GM21515 (cell line): ENCODE data around the gene DSP.

Experiments used
- ATAC-seq: cut with Tn5 transposase; IDR thresholded peaks from one replicate; pipeline ENCODE4 v1.9.1; 2021; ENCODE audit not compliant: unreplicated experiment

Gene DSP

DNA sequence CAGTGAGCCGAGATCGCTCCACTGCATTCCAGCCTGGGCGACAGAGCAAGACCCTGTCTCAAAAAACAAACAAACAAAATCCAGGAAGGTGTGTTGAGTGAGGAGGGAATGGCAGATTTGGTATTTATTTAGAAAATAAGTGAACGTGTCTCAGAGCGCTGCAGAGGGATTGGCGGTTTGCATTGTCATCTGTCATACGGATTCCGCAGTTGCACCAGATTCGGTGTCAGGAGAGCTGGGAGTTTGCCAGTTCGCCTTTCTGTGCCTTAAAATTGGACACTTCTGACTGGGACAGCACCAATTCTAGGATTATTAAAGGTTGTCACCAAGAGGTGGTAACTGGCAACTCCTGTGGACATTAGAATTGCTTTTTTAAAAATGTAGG is 49.4 kb downstream of the DSP start:
- ATAC-seq = no peak

DNA sequence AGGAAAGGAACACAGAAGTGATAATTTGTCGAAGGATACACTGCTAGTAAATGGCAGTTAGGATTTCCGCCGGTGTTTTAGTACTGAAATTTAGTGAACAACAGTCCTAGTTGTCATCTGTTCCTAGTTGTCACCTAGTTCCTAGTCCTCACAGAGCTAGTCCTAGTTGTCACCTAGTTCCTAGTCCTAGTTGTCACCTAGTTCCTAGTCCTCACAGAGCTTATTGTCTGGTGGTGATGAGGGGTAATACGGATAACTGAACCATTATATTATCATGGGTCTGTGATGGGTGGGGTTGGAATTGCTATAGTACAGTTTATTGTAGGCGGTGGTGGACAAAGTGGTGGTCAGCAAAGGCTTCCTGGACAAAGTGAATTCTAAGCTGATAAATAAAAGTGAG is 50.3 kb downstream of the DSP start:
- ATAC-seq = no peak

DNA sequence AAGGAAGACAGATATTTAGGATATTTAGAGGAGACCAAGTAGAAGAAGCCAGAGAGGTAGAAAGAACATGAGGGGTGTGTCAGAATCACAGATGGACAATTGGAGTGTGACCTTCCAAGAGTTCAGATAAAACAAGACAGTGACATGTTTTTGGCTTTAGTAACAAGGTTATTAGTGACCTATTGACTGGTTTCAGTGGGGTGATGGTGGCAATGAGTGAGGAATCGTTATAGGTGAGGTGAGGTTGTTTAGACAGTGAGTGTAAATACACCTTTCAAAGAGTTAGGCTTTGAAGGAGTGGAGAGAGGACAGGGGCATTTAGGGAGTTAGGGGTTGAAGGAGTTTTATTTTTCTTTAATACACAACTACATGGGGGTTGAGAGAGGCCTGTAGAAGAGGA is 51.8 kb downstream of the DSP start:
- no peak for ATAC-seq

DNA sequence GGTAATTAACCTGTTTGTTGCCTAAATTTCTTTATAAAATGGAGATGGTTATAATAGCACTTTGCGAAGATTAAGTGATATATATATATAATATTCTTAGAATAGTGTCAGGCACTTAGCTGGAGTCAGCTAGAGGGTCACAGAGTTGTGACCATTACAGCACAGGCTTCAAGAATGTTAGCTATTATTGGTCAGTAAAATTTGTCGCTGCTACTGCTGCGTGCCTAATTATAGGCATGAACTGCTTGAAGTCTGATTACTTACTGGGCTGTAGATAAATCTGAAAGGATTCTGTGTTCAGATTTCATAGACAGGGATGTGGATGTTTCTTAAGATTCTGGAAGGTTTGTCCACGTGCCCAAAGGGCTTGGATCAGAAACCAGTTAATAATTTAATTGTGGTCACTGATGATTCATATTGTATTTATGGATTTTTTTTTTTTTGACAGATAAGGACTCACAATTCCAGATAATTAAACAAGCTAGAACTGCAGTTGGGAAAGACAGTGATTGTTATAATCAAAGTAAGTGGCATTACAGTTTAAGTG is 53.2 kb downstream of the DSP start:
- no peak for ATAC-seq

DNA sequence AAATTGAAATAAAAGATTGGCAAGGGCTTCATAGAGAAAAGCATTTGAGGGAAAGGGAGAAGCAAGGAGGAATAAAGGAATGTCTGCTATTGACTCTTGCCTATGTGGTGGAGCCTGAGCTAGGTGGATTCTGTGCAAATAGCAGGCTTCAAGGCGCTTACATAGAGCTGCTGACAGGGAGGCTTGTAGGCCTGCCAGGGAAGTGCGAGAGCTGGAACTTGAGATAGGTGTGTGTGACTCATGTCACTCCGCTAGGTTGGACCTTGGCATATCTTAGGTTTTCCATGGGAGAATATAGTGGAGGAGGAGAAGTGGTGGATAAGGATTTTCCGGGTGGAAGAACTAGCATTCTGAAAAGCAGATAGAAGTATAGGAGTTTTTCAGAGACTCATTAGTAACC is 62.5 kb downstream of the DSP start:
- ATAC-seq = no peak

DNA sequence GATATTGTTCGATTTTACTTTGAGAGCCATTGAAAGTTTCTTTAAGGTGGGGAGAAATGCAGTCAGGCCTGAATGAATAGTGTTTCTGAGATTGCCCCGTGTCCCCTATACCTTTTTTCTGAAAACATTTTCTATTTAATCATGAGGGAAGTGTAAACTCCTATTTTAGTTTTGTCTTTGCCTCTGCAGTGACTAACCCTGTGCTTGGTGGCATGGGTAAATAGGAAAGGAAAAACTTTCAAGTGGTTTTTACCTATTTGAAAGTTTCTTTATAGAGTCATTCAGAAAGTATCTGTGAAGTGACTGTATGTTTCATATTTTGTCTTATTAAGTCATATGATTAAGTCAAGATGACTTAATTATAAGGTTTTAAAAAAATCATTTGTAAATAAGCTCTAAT is 63.0 kb downstream of the DSP start:
- no peak for ATAC-seq

DNA sequence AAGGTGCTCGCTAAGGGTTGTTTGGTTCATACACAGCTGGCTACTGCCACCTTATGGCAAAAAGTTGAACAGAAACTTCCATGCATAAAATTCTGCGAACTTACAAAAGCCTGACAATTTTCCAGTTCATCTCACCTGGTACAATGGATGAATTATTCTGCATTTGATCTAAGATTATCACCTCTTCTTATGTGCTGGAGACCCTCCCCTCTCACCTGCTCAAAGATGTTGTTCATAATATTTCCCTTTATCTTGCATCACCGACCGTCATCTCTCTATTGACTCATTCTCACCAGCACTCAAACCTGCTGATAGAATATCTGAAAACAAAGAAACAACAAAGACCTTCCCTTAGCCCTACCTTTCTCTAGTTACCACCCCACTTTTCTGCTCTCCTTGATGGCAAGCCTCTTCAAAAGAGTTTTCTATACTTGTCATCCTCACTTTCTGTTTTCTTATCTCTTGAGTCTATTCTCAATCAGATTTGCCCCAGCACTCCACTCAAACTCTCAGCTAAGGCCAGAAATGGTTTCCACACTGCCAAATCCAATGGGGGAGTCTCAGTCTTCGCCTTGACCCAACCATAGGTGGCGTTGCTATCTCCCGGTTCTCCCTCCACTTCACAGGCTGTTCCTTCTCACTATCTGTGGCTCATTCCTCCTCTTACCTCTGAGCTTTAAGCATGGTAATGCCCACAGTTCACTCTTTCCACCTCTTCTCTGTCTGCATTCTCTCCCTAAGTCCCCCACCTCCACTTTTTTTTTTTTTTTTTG is 74.3 kb downstream of the DSP start:
- peak; percentile 52 for ATAC-seq

DNA sequence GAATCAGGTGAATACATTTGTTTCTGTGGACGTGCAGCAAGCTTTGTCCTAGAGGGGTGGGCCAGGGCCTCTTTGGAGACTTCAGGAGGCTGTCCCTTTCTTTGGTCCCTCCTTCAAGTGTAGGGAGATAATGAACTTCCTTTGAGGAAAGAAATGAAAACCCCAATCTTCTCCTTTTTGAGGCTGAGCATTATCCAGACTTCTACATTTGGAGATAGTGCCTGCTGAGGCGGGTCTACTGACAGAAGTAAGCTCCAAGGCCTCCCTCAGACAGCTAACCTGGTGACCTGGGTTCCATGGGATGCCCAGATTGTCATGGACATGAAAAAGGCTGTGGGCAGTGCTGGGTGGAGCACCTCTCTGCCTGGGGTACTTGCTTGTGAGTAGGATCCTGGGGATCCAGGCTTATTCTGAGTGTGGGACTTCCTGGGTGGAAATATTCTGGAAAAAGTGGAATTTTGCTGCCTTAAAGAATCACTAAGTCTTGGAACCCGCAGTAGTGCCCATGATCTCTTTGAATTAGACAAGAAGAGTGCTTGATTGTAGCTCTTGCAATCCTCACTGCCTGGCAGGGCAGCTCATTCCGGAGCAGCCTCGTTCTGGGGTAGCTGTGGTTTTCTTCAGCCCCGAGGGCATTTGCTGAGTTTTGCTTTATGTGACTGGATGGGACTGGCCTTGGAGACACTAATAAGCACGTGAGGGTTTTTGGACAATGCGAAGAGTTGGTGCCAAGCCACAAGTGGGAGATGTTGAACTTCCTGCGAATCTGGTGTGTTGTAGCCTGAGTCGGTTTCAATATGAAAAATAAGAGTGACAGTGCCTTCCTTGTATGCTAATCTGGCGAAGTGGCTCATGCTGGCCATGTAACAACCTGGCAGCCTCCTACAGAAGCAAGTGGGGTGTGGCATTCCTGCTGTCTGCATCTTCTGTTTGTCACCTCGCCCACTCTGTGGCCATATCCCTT is 76.6 kb downstream of the DSP start:
- no peak for ATAC-seq

DNA sequence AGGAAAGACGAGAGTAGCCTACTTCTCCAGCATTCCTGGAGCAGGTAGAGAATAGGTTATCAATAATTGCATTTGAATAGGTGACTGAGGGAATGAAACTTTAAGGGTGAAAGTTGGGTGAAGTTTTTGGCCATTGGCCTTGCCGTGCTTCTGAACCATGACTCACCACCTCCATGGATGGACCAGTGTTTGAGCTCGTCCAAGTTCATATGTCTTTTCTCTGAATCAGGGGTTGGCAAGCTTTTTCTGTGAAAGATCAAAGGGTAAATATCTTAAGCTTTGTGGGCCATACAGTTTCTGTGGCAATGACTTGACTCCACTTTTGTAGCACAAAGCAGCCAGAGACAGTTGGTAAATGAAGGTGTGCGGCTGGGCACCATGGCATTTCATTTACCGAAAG is 80.3 kb downstream of the DSP start:
- ATAC-seq = no peak

DNA sequence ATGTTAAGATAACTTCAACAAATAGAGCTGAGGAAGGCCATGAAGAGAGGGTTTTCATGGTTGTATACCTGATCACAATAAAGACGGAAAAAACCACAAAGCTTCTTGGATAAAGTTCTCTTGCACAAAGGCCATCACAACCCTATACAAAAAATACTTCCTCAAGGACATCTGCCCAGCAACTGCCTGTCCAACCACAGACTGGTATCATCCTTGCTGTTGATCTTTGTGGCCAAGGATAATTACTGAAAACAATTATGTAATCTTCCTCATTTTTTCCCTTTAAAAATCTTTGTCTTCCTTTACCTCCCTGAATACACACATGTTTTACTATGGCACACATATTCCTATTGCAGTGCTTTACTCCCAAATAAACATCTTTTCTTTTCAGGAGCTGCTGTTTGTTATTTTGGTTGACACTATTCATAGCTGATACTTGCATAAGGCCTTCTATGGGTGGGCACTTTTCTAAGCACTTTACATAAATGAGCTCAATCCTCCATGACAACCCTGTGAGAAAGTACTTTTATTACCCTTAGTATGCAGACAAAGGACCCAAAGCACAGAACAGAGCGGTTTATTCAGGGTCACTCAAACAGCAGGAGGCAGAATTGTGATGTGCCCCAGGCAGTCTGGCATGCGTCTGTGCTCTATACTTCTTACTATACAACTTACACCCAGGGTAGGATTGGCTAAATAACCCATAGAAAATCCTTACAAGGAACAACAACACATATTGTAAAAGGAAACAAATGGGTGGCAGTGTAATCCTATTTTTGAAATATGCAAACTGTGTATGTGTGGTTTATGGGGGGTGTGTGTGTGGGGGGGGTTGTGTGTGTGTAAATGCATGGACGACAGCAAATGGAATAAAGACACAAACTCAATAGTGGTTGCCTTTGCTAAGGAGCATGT is 83.6 kb downstream of the DSP start:
- no peak for ATAC-seq

DNA sequence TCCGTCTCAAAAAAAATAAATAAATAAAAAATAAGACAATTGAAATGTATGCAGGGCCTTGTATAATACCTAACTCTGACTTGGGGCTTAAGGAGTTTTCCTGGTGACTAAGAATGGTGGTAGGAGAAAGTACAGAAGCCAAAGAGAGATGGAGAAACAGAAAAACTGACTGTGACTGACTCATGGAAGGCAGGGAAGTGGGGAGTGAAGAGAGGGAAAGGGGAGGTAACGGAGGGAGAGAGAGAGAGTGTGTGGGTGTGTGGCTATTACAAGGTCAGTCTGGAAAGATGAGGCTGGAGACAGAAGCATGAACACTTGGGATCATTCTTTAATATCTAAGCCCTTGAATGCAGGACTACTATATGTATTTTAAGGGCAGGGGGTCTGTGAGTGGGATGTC is 87.0 kb downstream of the DSP start:
- no peak for ATAC-seq

DNA sequence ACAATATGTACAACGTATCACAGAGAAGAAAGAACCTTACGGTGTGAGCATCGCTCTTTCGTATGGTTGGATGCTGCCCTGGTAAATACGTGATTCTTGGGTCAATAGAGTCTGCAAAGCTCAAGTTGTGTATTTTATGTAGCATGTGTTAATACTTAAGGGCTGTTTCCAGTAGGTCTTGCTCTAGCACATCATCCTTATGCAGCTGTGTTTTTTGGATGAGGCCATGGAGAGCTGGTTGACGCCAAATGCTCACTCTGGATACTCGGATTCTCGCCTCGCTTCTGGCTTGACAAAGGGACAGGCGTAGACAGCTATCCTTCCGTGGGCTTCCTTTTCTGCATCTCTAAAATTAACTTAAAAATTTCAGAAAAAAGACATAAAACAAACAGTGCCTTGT is 87.4 kb downstream of the DSP start:
- no peak for ATAC-seq

DNA sequence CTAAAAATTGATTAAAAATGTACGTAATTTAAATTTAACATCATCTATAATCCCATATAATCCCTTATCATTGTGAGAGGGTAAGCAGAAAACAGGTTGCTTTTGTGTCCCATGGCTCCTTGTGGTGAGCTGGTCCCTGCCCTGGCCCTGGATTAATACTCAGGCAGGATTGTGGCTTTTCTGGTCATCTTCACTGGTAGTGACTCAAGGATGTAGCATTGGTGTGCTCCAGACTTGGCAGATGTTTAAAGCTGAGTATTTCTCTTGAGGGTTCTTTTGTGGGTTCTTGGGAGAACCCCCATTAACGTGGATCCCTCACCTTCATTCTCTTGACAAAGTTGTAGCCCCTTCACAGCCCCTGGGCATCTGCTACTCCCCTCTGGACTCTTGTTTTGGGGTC is 87.8 kb downstream of the DSP start:
- no peak for ATAC-seq

DNA sequence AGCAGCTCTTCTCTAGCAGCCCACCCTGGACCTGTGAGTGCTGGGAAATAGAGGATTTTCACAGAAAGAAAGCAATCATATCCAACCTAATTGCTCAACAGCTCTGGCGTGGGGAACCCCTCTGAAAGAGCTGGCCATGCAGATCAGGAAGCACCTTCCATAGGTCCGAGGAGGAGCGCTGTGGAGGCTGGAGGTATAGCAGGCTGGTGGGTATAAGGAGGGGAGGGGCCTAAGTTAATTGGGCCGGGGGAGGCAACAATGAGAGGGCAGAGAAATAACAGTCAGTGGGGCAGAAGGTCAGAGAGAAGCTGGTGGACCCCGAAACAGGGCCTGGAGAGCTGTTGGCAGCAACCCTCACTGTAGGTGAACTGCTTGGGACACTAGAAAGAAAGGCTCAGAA is 89.3 kb downstream of the DSP start:
- ATAC-seq = no peak

DNA sequence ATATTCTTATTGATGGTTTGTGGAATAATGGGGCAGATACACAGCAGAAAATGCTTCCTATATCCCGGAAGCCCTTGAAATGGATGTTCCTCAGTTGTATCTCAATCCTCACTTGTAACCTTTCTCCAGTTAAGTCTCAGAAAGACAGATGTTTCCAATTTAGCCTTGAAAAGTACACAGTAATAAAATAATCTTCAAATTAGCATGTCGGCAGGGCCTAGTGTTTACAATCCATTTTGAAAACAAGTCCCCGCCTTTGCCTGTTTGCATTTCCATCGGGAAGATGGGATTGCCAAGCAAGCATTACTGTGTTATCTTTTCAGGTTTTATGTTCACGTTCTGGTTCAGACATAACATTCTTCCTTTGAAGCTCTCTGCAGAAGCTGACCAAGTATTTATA is 90.0 kb downstream of the DSP start:
- no peak for ATAC-seq

DNA sequence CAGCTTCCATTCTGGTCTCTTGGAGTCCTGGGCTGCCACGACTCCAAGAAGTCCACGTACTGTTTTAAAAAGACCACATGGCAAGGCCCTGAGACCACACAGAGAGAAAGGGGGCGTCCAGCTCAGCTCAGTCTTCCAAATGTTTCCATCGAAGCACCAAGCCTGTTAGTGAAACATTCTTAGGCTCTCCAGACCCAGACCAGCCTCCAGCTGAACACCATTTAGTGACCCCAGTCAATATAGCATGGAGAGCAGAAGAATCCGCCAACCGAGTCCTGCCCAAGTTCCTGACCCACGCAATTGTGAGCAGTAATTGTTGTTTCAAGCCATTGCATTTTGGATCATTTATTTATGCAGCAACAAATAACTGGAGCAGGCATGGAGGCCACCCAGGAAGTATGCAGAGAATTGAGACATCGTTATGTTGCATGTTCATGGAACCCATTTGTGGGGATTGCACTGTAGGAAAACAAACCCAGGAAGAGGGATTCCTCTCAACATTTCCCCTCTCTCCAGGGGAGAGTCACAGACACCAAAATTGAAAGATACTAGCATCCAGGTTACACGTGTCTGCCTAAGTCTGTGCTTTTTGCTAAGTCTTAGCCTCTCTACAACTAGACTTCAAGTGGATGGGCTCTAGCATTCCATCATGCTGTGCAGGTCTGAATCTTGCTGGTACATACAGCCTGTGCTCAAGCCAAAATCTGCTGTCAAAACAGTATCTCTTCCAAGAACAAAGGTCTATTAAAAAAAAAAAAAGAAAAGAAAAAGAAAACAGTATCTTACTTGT is 91.2 kb downstream of the DSP start:
- ATAC-seq = no peak

DNA sequence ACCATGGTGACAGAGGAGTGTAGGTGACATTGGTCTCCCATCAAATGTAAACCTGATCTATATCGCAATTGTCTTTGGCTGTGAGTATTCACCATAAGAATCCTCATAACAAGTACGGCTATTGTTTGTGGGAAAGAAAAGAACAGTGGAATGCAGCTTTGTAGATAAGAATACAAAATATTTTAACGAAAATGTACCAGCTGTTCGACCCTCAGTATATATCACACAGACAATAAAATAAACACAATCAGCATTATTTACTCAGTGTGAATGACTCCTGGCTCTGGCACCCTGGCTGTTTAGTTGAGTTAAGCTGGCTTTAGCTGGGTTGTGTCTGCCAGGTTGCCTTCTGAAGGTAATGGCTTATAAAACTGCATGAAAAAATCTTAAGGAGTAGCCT is 91.9 kb downstream of the DSP start:
- ATAC-seq = no peak

DNA sequence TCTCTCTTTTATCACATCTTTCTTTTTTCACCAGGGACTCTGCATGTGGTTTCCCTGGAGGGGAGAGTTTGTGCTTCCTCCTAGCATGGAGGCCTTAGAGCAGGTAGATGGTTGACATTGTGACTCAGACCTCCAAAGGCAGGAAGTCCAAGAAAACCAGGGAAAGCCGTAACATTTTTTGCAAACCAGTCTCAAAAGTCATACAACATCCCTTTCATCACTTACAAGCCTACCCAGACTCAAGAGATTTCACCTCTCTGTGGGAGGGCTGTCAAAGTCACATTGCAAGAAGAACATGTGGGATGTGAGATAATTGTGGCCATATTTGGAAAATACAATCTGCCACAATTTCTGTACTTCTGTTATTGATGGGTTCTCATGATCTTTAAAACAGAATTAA is 94.7 kb downstream of the DSP start:
- ATAC-seq = no peak
